NCI-H345 treated with DMSO at 0.1 percent for 48 hours (cell line): ENCODE results near the gene MT1M.
"Not testable (repeated sequence)": the region's sequence is repeated elsewhere in the genome, so short reads cannot be mapped to it uniquely, and the experiment has no call there.

Source experiments
- DNase-seq: peaks from one replicate; lab custom pipeline; 2025; ENCODE audit not compliant: unreplicated experiment; lab: John Stamatoyannopoulos, UW

MT1M gene

DNA sequence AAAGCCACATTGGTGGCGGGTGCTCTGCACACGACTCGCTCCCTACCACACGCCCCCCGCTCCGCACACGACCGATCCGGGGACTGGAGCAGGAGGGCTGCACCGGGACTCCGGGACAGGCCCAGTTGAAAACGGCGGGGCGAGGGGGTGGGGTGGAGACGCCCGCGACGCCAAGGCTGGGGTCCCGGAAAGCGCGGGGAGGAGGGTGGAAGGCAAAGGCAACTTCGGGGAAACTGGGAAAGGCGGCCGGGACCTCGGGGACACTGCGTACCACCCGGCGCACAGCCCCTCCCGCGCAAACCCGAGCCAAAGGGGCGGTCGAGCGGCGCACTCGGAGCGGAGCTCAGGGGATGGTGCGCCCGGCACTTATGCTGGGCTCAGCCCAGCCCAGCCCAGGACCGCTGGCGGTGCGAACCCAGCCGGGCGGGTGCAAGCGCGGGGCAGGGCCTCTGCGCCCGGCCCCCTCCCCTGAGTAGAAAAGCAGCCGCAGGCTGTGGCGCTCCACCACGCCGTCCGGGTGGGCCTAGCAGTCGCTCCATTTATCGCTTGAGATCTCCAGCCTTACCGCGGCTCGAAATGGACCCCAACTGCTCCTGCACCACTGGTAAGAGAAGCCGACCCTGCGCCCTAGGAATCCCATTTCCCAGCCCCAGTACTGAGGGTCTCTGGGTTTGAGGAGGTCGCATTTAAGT is at the start of gene MT1M:
Gene MT1M (plus strand): TSS at position 504 of the 692 bp plus-strand sequence. CDS start 73 bp downstream, at position 577.
- no peak for DNase-seq

GRCh38 chr16:56582911-56583310 is 49.5 kb upstream of the MT1M start:
- DNase-seq = not testable (repeated sequence)

DNA sequence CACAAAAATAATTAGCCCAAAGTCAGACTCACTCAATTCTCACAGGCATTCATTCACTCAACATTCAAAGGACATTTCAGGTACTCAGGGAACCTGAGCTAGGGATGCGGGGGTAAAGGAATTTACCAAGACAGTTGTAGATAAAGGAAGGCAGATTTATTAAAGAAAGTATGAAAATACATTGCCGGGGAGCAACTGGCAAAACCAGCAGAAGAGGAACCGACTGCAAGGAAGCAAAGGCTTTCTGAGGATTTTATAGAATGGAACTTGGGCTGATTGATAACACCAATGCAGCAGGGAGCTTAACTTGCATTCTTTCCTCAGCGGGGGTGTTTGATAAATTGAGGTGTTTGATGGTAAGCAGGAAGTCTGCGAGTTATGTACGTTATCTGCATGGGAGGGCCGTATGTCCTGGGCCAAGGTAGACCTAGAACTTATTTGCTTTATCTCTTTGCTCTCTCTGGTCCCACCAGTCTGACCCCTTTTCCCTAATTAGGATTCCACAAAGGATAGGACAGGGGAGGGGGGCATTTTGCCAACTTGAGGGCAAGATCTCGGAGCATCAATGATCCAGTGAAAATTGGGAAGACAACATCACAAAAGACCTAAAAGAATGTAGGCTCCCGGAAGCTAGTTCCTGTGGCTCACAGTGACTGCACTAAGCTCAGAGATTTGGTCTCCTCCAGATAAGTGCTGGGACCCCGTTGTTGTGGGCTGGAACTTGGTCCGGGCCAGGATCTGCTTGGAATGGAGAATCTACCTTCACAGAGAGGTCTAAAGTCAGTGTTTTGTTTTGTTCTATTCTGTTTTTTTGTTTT is 48.9 kb upstream of the MT1M start:
- DNase-seq = no peak

GRCh38 chr16:56584276-56584675 is 48.2 kb upstream of the MT1M start:
- no peak for DNase-seq

DNA sequence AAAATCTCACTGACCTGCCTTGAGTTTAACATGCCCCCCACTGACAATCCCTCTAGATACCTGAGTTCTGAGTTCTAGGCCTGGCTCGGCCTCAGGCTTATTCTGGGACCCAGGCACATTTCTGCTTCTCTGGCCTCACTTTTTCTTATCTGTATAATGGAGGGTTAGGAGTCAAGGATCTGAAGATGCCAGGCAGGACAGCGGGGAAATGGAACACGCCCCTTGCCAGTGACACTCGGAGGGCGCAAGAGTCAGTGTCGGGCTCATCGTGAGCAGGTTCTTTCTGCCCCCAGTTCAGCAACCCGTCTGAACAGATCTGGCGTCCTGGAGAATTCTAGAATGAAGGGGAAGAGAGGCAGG is 43.7 kb upstream of the MT1M start:
- no peak for DNase-seq

DNA sequence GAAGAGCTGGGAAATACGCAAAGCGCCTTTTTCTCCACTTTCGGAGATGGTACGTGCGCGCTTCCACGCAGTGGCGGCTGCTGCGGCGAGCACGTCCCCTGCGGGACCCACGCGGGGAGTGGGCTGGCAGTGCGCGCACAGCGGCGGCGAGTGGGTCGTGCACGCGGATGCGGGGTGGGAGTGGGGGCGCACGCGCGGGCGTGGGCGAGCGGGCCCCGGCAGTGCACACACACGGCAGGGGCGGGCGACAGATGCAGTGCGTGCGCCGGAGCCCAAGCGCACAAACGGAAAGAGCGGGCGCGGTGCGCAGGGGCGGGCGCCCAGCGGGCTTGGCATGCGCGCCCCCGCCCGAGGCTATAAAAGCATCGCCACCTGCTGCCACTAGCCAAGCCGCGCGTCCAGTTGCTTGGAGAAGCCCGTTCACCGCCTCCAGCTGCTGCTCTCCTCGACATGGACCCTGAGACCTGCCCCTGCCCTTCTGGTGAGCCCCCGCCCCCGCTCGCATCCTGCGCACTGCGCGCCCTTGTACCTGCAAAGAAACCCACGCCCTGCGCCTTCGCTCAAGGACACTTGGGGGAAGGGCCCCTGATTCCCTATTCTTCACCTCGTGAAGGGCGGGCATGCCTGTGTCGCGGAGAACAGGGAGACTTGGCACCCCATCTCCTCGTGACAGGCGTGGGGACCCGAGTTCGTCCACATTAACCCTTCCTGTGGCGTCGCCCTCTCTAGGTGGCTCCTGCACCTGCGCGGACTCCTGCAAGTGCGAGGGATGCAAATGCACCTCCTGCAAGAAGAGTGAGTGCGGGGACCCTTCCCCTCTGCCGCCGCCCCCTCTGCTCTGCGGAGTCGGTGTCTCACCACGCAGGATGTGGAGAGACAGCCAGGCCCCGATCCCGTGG is 43.1 kb upstream of the MT1M start, which contains the start of gene MT3:
Gene MT3 (plus strand): TSS at position 388 of the 899 bp plus-strand sequence. CDS start 63 bp downstream, at position 451.
- DNase-seq = peak; percentile 16

DNA sequence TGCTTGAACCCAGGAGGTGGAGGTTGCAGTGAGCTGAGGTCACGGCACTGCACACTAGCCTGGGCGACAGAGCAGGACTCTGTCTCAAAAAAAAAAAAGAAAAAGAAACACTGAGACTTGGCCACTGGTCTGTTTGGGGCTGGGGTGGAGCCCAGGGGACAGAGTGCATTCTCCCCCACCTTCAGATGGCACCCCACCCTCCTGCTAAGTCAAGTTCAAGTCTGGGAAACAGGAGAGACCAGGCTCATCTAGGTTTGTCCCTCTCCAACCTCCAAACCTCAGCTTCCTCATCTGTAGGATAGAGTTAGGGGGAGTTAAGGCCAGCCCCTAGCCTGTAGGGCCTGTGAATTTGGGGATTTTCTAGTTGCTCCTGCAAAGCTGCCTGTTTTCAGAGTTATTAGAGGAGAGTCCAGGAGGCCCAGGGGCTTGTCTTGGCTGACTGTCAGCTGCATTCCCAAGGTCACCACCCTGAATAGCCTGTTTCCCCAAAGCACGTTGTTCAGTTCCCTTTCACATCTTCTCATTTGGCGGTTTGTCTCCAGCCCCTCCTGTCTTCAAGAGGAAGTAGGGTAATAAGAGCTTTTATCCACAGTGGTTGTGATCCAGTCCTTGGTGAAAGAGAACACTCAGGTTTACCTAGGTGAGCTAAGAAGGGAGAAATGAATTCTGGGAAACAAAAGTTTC is 40.9 kb upstream of the MT1M start:
- no peak for DNase-seq

DNA sequence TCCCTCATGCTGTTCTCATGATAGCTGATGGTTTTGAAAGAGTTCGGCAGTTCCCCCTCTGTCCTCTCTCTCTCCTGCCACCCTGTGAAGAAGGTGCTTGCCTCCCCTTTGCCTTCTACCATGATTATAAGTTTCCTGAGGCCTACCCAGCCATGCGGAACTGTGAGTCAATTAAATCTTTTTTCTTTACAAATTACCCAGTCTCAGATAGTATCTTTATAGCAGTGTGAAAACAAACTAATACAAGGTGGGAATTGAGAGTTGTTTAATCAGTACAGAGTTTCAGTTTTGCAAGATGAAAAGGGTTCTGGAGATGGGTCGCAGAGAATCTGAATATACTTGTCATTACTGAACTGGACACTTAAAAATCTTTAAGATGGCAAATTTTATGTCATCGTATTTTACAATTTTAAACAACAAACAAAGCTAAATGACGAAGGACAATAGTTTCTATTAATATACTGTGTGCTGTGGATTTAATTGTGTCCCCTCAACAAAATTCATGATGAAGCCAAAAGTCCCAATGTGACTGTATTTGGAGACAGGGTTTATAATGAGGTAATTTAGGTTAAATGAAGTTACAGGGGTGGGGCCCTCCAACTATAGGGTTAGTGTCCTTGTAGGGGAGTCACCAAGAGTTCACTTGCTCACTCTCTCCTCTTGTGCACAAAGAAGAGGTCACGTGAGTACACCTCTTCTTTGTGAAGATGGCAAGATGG is 38.7 kb upstream of the MT1M start:
- no peak for DNase-seq

DNA sequence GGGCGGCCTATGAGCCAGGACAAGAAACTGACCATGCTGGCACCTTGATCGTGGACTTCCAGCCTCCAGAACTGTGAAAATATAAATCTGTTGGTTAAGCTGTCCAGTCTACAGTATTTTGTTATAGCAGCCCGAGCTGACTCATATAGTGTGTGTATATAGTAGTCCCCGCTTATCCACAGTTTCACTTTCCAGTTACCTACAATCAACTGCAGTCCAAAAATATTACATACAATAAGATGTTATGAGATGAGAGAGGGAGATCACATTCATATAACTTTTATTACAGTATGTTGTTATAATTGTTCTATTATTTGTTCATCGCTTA is 38.2 kb upstream of the MT1M start:
- no peak for DNase-seq

DNA sequence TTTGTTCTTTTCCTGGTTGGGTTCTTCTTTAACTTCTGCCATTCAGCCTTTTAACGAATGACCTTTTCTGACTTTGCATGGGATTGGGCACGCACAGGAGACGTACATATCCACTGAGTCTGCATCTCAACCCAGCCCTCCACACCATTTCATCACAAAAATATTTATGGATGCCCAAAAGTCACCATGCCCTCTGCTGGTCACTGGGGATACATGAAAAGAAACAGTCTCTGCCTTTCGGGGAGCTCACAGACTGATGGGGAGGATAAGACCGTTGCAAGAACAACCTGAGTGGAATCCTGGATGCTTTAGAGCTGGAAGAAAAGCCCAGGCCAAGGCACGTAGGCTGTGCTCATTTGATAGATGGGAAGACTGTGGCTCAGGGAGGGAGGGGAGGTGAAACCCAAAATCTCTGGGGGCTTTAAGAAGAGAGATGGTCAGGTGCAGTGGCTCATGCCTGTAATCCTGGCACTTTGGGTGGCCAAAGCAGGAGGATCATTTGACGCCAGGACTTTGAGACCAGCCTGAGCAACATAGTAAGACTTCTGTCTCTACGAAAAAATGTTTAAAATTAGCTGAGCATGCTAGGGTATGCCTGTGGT is 32.0 kb upstream of the MT1M start:
- DNase-seq = peak; percentile 27

GRCh38 chr16:56601325-56601724 is 31.1 kb upstream of the MT1M start:
- no peak for DNase-seq

GRCh38 chr16:56603589-56603988 is 28.9 kb upstream of the MT1M start:
- no peak for DNase-seq

DNA sequence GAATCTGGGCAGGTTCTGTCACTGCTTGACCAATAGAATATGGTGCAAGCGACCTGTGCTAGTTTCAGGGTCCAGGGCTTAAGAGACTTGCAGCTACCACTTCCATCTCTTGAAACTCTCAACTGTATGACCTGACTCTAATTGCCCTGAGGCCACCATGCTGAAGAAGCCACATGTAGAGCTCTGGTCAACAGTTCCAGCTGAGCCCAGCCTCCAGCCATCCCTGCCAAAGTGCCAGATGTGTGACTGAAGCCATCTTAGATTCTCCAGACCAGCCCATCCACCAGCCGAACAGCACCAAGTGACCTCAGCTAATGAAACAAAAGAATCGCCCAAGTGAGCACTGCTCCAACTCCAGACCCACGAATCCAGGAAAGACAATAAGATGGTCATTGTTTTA is 27.5 kb upstream of the MT1M start:
- no peak for DNase-seq

- DNase-seq = no peak
These were observed 27.0 kb upstream of the MT1M start for GRCh38 chr16:56605475-56605874.

- DNase-seq = no peak
These were observed 26.4 kb upstream of the MT1M start for GRCh38 chr16:56606071-56606475.

DNA sequence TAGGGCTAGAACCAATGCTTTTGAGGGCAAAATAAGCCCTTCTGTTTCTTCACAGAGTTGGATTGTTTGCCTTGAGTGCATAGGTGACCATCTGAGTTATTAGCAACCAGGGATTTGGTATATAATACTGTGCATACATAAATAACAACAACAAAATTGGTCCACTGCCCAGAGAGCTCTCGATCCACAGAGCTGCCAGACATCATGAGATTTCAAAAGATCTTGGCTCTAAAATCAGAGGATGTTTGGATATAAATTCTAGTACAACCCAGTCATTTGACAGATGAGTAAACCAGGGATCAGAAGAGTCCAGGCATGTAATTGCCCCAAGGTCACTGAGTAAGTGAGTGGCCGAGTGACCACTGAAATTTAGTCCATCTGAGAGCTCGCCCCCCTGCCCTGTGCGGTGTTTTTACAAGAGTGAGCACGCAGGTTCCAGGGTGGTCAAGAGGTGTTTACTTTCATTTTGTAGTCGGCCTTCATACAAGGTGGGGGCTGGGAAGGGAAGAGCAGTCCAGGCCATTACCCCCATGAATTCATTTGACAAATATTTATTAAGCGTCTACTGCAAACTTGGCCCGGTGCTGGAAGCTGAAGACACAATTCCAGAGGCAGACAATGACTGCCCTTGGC is 25.9 kb upstream of the MT1M start:
- DNase-seq = no peak

GRCh38 chr16:56607109-56607618 is 25.3 kb upstream of the MT1M start:
- DNase-seq = no peak

GRCh38 chr16:56607675-56608042 is 24.8 kb upstream of the MT1M start:
- DNase-seq = no peak
